HTERT RPE-1 (cell line): ENCODE results near the gene DYNLRB2.

Experiments
- in situ Hi-C: fragments of 300-500 bp; cut with MboI; formaldehyde crosslinking; loops from 4 replicates; pipeline ENCODE4 v1.14.3; 2020; ENCODE audit warnings: low sequenced_read_pairs

Gene DYNLRB2

GRCh38 chr16:80596507-80597207 lies 55.9 kb downstream of the DYNLRB2 start:
- in situ Hi-C loops: no loop called here

- in situ Hi-C loops: no loop called here
These were observed 58.7 kb downstream of the DYNLRB2 start for GRCh38 chr16:80599466-80599865.
